AG08396 (cell line): ENCODE measurements around the gene FLRT2.

Source experiments
- DNase-seq: peaks from one replicate; pipeline ENCODE4 v3.0.0; 2012; ENCODE audit warnings: low spot score, mixed read lengths

The FLRT2 gene

DNA sequence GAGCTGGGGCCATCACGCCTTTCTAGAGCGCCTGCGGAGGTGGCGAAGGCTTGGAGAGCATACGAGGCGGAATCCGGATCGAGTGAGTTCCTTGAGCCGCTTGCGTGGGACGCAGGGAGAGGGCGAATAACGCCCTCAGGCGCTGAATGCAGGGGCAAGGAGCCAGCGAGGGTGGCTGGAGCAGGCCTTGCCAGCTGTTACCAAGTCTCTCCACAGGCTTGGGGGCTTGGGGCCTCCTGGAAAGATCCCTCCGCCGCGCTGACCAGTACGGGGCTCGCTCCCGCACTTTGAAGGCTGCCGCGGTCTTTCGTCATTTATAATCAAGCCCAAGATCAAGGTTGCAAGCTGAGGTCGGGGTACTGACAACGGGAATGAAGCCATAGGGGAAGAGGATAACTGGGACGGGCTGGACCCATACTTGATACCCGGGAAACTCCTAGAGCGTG lies 1.2 kb downstream of the FLRT2 start:
- peak; percentile 45 for DNase-seq

DNA sequence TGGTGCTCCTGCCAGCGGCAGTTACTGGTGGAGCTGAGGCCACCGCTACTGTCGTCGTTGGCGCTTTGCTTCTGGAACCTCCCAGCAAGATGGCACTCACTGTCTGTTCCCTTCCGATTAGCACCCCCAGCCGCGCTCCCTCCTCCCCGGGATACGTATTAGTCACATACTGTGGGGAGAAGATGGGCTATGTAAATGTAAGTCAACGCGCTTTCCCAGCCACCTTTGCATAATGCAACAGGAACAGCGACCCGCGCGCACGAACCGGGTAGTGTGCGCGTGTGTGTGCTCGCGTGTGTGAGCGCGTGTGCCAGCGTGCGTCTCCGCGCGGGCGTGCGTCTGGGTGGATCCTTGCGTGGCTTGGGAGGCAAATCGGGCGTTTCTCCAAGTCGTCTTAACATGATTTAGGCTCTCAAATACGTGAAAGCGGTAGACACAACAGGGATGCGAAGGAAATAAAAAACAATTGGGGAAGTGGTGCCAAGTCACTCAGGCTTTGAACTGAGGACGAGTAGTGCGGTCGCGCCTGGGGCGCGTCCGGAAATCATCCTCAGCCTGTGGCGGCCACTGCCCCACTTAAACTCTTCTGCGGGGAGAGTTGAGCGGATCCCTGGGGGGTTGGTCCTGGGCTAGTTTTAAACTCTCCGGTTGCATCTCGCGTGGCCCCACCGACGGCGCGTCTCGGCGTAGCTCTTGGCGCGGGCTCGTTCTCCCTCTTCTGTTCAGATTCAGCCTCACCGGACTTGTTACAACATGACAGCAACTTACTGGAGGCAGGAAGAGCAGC lies 1.8 kb downstream of the FLRT2 start:
- peak; percentile 74 for DNase-seq

DNA sequence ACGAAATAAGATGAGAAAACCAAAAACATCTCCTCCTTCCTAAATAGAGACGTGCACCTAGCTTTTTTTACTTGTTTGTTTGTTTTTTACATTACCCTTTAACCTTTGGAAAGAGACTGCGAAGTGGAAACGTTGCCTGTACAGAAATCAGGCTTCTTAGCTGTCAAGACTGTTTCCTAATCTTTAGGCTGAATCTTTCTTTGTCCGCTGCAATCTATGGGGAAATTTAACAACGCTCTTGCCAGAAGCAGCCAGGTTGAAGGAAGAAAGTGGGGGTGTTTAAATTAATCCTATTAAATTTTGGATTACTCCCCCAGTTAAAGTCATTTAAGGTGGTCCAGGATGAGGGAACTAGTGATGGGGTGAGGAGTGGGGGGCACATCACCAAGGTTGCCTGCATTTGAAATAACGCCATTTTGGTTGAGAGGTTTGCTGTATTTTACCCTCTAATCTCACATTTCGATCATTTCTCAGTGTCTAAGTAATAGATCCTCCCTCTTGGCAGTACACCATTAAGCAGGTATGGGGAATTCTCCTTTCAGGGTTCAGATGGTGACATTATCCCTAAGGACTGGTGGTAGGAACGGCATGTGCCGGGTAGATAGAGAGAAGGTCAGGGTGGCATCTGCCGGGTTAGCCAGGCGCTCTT lies 2.6 kb downstream of the FLRT2 start:
- DNase-seq: no peak

DNA sequence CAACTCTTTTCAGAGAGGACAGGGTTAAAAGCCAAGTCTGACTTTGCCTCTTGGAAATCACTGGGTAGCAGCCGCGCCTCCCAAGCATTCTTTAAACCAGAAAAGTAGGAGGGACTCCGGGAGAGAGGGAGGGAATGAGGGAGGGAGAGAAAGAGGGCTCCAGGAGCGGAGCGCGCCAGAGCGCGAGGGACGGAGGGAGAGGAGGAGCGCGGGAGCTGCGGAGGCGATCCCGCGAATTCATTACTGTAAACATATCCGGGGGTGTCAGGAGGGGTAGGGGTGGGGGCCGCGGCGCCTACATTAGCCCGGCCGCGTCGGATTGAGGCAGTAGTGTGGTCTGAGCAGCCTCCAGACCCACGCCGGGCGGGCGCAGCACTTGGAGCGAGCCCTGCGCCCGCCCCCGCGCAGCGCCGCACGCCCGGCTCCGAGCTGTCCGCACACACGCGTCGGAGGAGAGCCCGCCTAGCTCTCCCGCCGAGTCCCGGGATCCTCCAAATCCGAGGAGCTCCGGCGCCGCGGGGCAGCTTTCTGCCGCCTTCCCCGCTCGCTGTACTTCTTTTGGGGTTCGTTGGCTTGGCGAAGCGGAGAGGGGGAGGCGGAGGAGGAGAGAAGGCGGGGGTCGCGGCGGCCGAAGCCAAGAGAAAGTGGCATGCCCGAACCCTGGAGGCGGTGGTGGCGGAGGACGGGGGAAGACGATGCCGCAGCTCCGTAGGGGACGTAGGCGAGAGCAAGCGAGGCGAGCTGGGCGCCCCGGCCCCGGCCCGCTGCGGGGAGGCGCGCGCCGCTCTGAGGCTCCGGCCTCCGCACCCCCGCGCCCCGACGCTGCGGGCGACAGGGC lies 3.3 kb downstream of the FLRT2 start:
- peak; percentile 82 for DNase-seq

DNA sequence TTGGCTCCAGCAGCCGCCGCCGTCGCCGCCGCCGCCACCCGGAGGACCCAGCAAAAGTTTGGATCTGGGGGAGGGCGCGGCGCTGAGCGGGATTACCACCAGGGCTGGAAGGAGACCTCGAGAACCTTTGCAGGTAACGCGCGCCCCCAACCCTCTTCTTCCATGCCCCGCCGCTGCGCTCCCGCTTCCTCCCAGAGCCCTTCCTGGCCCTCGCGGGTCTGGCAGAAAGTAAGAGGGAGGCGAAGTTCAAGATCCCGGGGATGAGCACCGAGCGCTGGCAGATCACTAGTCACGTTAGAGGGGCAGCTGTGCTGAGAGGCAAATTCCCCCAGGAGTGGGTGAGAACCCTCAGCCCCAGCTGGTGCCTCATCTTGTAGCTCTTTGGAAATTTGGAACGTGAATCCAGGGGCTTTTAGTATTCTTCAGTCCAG lies 3.9 kb downstream of the FLRT2 start:
- DNase-seq: peak; percentile 21

DNA sequence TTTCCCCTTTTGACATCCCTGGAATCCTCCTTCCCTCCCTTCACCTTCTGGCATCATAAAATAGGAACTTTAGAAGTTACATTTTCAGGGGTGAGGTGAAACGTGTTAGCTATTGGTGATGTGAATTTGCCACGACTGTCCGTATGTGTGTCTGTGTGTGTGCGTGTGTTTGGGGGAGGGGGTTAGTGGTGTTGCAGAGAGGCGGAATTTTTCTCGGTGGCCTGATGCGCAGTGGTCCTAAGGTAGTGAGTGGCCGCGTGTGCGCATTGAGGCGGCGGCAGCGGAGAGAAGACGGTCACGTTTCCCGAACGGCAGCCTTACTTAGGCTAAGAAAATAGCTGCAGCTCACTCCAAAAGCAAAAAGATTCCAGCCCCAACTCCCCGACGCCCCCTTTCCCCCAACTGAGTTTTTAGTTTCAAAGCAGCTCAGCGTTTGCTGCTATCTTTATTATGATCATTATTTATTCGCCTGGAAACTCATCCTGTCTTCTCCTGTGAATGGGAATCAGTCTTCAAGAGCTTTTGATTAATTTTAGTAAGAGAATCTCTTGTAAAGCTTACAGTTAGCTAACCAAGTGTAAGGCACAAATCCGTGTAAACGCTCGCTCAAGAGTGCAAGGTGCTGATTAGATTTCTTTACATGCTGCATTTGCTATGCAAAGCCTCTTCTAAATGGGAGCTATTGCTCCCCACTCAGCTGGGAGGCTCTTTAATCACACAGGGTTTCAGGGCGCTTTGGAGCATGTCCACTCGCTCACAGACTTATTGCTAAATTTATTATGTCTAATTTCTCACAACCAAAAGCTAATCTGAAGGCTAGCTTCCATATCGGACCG lies 4.7 kb downstream of the FLRT2 start:
- DNase-seq: no peak

DNA sequence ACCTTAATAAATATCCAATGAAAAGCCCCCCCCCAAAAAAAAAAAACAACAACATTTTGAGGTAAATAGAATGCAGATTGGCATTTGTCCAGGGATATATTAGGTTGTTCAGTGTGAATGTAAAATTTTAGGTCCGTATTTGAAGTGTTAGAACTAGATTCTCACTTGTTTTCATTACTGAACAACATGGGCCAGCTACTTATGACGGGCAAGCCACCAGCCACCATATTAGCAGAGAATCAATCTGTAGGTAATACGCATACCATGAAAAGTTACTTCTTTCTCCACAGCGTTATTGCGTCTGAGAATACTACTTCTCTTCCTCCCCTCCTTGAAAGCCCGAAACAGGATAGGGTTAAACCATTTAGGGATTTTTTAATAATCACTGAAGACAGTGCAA lies 5.4 kb downstream of the FLRT2 start:
- DNase-seq: no peak

DNA sequence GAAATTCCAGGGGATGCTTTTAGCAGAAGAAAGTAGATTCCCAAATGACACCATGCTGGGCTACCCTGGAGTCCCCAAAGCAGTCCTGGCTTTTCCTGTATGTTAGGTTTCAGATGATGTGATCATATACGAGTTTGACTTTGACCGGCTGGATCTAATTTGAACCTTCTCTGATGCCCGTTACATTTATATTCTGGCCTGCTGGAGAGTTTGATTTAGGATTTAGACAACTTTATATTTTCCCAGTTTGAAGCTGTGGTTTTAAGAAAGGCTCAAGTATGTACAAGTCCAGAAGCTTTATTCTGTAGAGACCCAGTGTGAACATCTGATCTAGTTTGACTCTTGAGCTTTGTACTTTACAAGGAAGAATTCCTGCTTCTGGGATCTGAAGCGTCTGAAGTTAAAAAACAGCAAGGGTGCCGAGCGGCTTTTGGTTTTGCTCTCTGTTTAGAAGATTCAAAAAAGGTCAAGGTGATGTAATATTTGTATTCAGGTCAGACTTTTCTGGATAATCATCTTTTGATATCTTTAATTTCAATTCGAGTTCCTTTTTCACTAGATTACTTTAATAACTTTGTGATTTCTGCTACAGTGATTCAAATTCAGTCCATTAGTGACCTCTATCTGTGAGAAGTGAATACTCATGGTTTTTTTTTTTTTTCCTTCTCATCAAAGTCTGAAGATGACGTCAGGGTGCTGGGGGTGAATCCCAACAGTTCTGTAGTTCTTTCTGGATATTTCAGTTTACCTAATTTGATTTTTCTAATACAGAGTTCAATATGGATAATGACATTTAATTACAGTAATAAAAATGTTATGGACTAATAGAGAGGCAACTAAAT lies 6.3 kb downstream of the FLRT2 start:
- DNase-seq: peak; percentile 61

DNA sequence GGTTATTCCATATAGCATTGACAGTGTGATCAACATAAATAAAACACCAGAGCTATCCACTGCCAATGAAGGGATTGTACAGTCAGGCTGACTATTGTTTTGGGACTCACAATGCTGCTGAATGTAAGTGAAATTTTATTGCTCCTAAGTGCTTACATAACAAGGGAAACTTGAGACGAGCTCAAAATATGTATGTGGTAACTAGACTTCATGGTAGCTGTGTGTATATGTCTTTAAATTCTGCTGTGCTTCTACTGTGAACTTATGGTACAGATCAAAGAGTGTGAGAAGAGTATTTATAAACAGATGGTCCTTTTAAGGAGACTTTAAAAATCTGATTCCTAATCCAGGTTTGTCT lies 6.9 kb downstream of the FLRT2 start:
- DNase-seq: no peak

DNA sequence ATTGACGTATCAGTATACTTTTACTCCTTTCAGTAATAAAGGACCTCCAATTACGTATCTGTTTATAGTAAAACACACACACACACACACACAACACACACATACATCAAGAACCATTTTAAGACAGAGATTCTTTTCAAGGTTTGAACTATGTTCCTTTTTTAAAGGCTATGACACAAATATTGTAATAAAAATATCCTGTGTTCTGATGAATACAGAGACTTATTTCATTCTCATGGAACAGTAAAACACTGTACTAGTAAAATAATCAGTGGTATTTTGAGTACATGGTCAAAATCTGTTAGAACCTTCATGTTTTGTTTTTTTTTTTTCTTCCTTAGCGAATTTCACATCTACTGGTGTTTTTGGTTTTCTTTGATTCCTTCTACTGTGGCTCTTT lies 7.6 kb downstream of the FLRT2 start:
- DNase-seq: no peak

DNA sequence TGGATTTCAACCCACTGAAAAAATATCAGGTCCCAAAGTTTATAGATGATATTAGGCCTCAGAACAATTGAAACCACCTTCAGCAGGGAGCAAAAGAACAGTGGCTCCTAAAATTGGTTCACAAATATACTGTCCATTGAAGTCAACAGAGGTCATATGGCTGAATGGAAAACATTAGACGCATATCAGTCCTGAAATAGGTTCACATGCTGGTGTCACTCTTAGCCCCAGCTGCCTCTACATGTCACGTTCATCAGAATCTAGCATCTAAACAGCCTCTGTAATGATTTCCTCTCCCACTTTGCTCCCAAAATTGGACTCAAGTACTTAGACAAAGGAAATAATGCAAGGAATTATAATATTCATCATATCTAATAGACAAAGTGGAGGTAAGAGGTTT lies 8.7 kb downstream of the FLRT2 start:
- no peak for DNase-seq

DNA sequence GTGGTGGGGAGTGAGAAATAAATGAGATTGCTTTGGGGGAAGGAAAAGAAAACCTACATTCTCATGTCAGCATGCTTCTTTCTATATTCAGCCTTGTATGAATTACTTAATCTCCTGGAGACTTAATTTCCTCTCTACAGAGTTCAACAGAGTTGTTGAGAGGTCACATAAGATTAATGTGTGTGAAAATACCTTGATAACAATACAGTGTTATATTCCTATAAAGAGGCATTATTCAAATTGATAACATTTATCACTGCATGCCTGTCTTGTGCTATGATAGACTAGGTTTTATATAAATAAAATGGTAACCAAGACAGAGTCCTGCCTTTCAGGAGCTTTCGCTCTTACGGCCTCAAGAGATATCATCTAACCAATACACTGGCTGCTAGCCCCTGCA lies 9.6 kb downstream of the FLRT2 start:
- no peak for DNase-seq

DNA sequence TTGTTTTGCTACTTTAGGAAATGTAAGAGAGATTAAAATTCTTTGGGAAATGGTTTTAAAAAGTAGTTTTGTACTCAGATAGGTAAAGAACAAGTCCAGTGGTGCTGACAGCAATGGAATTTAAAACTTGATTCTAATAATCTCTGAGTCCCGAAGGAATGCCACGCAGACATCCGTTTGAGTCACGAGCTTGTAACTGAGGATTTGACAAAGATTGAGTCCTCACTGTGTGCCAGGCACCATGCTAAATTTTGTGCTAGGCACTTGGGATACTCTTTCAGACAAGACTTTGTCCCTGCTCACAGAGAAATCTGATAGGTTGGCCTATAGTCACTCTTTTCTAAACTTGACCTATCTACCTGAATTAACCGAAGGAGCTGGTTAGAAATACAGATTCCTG lies 12.7 kb downstream of the FLRT2 start:
- DNase-seq: no peak

DNA sequence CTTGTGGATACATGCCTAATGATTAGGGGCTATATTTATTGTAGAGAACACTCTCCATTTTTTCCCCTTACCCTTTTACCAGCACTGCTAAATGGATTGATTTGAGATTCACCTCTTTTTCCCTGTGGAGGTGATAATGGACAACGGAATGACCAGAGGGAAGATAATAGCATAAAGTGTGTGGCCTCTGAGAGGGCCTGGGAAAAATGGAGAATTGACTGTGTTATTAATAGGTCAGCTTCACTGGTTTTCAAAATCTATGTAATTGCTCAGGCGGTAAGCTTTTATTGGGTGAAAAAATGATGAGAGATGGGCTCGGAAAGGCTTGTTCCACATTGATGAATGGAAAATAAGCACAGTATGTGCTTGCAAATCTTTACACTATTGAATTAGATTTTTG lies 15.8 kb downstream of the FLRT2 start:
- DNase-seq: no peak

DNA sequence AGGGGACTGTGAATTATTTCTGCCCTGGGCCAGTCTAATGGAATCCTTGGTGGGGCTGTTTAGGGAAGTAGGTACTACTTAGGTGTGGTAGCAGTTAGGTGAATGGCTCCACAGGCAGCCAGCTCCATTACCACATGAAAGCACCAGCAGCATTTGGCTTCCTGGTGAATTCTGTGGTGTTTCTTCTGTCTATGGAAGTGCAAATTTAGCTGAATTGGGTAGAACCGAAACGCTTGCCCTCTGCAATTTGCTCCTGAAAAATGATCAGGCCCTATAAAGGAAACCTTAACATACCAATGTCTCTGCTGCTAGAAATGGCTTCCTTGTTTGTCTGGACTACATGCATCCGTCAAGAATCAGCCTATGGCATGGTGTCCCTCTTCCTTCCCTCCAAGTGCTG lies 16.4 kb downstream of the FLRT2 start:
- DNase-seq: no peak

DNA sequence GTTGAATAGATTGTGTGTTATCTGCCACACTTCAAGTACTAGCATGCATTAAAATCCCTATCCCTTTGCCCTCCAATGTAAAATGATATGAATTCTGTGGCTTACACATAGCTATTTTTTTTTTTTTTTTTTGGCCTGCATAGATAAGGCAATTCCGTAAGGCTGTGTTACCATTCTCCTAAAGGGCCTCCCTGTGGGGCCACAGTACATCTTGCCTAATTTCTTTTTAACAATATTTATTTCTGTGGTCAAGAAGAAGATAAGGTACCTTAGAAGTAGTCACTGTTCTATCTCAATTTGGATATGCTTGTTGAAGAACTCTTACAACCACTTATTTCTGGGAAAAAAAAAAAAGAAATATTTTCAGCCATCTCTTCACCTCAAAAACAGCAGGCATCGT lies 19.8 kb downstream of the FLRT2 start:
- DNase-seq: no peak

DNA sequence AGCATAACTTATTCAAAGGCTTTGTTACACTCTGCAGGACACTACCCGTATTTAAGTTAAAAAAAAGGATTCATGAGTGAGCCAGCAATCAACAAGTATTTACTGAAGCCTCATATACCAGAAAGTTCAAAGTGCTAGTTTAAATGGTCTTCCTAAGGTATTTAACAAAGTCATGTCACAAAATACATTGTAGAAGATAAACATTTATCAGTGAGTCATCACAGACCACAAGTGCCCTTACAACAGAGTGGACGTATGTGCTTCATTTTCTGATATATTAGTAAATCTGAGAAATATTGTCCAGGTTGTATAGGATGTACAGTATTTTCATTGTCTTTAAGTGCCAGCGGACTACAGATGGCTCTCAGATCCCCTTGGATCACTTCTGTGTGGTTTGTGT lies 24.2 kb downstream of the FLRT2 start:
- DNase-seq: no peak

DNA sequence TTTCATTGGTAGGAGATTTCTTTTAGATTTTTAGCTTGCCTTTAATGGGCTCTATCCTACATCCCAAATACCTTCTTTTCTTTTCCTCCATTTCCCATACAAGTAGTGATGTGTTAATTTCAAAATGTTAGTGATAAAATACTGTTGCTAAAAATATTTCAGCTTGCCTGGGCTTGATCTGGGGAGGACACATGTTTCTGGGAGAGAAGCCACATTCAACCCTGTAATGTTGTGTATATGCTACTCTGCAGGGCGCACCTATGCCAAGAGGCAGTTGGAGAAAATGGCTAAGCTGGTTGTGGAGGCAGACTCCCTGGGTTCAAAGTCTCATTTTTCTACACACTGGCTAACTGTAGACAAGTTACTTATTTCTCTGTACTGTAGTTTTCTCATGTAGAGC lies 26.3 kb downstream of the FLRT2 start:
- DNase-seq: no peak

DNA sequence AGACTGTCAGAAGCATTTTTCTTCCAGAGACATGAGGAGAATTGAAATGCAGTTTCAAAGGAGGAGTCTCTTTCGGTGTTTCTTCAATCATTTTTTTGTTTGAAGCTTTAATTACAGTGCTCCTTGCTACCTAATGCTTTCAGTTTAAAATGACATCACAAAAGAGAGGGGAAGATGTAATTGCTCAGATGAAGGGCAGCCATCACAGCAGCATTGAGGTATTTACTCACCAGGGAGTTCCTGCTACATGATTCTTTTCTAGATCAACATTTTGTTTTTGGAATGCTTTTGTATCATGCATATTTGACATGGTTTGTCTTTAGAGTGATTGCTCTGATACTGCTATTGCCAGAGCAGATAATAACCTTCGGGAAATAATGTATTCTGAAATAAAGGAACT lies 28.6 kb downstream of the FLRT2 start:
- no peak for DNase-seq

DNA sequence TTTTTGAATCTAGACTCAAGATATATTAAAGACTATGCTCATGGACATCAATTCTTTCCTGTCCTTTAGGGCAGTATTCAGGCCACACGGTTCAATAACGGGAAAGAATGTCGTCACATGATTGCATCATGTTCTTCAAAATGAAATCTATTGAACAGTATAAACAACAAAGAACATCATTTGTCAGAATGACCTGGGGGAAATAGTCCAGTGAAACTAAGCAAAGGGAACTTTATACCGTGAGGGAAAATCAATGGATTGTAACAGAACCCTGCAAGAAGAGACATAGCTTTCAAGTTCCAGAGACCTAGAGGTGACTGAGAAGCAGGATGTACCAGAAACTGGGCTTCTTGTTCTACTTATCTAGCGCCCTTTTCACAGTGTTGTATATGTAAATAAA lies 32.7 kb downstream of the FLRT2 start:
- DNase-seq: no peak

DNA sequence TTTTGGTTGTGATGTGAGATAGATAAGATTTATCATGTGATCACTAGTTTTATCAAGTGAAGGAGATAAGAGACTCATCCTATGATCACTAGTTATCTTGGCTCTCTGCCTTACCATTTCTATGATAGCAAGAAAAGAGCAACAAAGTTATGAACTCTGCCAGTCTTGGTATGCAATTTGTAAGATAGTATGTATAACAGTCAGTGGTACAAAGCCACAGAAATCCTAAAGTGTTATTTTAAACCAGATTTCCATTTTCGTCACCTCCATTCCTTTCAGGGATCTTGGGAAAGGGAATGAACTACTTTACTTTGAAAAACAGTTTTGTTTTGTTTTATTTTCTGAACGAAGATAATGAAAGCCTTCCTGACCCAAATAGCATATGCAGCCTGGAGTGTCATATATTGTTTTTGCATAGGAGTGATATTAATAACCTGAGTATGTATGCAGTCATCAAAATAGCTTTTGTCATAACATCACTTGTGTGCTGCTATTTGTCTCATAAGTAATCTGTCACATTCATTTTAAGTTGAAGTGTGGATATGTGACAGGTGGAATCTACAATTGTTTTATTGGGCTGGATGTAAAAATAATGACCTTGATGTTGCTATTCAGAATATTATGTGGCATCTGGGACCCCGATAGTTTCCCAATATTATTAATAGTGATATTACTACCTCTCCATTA lies 35.0 kb downstream of the FLRT2 start:
- no peak for DNase-seq
